NCI-H82 treated with DMSO at 0.1 percent for 48 hours (cell line): ENCODE data around the gene SPART.

Experiments used
- DNase-seq: peaks from one replicate; lab custom pipeline; 2025; ENCODE audit not compliant: unreplicated experiment; lab: John Stamatoyannopoulos, UW

Gene SPART

GRCh38 chr13:36259361-36260137, 86.6 kb downstream of the SPART start:
- no peak for DNase-seq

DNA sequence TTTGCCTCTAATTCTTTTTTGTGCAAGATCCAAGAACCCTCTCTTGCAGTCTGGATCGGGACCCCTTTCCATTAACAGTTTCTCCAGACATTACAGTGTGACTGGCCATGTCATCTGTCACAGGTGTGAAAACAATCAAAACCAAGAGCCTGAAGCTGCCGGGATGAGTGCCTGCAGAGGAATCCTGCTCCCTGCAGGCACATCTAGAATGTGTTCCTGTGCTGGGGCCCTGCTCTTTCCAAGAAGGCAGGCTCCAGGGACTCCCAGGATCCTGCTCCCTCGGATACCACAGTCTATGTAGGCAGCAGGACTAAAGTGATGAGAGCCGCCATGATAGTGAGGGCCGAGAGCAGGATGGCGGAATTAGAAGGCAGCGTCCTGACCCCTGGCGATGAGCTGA, 87.4 kb downstream of the SPART start:
- DNase-seq = no peak
